IPS-NIHi7 (cell line): ENCODE measurements around the gene PDK2.
"Not testable (repeated sequence)": the region's sequence is repeated elsewhere in the genome, so short reads cannot be mapped to it uniquely, and the experiment has no call there.

Experiments used
- DNase-seq: peaks from one replicate; pipeline ENCODE4 v3.0.0; 2012; ENCODE audit warnings: mixed read lengths; ENCODE audit errors: extremely low spot score

Gene PDK2

DNA sequence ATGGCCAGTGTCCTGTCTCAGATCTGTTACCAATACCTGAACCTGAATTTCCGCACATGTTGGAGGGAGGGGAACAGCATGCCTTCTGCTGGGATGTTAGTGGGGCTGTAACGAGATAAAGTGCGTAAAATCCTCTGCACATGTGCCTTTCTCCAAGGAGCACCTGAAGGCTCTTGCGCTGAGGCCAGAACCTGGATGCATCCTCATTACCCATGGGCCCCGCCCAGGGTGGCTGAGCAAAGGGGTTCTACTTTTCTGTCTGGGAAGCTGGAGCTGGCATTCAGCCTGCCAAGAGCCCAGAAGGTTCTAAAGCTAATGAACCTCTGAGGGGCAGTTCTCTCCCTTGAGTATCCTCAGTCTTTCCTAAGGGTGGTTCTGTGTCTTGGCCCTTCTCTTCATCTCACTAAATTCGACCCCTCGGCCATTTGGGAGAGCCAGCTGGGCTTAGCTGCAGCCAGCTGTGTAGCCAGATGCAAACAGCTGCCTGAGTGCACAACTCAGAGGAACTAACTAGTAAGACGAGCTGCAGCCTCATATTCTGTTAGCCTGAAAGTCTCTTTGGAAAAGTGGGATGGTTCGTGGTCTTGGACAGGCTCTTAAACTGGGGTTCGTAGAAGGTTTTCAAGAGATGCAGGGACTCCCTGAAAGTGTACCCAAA is 36.7 kb upstream of the PDK2 start:
- no peak for DNase-seq

DNA sequence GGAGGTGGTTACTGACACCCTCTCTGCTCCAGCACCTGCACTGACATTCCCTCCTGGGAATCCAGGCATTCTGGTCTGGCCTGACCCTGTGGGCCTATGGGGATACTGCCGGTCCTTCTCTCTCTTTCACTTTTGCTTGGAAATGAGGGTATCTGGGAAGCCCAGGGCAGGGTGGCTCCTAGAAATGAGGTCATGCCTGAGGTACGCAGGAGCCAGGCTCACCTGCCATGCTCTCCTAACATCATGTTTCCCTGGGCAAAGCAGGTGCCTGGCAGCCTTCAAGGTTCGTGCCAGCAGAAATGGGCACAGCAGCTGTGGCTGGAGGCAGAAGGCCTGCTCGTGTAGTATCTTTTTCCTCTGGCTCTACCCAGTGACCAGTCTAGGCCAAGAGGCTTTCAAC is 35.9 kb upstream of the PDK2 start:
- DNase-seq, result no peak

GRCh38 chr17:50059759-50060273 is 35.3 kb upstream of the PDK2 start:
- DNase-seq, result no peak

DNA sequence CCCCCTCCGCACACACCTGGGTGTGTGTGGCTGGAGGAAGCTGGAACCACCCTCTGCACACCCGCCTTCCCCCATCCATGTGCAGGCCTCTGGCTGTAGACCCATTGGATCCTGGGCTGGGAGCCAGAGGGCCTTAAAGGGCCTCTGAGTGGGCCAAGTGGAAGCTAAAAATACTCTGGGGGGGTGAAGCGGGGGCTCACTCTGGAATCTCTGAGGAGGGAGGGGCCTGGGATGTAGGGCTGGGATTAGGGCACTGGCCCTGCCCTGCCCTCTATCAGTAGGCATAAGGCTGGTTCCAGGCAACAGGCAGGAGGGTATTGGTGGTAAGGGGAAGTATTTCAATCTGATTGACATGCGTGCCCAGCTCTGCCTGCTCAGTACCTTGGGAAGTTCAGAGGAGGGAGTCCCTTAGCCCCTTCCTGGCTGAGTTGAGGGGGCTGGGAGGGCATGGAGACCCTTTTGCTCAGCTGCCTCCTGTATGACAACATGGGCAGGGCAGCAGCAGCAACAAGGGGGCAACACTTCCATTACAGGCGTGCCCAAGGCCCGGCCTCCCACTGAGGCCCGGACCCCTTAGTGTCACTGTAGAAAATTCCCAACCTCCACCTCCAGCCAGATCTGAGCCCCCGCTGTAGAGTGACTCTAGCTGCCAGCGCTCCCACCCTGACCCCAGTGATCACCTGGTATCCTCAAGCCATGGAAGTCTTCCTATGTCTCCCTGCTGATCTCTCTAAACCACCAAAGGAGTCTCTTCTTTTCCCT is 34.0 kb upstream of the PDK2 start:
- DNase-seq, result no peak

GRCh38 chr17:50061713-50062045 is 33.5 kb upstream of the PDK2 start:
- DNase-seq, result not testable (repeated sequence)

- DNase-seq, result no peak
Measured at GRCh38 chr17:50062293-50063243, 32.6 kb upstream of the PDK2 start.

DNA sequence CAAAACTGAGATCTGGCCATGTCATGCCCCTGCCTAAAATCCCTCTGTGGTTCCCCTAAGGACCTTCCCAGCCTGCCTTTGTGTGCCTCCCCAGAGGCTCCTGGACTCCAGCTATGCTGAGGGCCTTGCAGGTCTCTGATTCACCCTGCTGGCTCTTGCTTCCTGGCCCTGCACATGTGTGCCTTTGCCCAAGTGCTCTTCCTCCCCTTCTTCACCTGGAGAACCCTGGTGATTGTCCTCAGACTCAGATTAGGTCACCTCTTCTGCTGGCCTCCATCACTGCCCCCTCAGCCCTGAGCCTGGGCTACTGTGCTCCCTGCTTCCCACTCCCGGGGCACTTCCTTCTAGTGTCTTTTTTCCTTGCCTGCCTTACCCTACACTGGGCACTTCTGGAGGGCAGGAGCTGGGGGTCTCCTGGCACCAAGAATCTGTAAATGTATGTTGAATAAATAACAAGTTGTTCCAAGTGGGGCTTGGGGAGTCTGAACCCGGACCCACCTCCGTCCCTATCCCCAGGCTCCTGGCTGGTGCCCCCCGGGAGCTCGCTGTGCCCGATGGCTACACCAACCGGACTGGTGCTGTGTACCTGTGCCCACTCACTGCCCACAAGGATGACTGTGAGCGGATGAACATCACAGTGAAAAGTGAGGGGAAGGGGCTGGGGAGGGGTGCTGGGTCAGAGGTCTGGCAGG is 31.4 kb upstream of the PDK2 start:
- DNase-seq, result no peak

GRCh38 chr17:50064253-50065001 is 30.7 kb upstream of the PDK2 start:
- peak; percentile 51 for DNase-seq

DNA sequence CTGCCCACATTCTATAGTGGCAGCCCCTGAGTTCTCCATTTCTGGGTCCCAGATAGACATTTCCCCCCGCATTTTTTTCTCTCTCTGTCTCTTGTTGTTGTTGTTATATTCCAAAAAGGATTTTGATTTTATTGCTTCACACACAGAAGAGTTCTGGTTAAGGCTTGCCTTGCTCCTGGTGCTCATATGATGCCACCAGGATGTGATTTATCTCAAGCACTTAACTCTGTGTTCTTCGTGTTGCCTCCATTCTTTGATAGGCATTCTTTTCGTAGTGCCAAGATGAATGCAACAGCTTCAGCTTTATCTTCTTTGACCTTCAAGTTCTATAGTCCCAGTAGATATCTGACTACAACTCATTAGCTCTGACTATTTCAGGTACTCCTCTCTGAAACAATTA is 30.1 kb upstream of the PDK2 start:
- no peak for DNase-seq

GRCh38 chr17:50066995-50067394 is 28.2 kb upstream of the PDK2 start:
- no peak for DNase-seq

DNA sequence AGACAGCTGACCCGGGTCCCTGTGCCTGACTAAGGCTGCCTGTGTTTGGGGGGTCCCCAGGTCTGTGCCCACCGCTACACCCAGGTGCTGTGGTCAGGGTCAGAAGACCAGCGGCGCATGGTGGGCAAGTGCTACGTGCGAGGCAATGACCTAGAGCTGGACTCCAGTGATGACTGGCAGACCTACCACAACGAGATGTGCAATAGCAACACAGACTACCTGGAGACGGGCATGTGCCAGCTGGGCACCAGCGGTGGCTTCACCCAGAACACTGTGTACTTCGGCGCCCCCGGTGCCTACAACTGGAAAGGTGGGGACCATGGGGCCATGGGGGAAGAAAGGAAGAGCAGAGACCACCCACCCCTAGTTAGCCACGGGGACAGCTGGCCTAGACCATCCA is 27.2 kb upstream of the PDK2 start:
- no peak for DNase-seq

DNA sequence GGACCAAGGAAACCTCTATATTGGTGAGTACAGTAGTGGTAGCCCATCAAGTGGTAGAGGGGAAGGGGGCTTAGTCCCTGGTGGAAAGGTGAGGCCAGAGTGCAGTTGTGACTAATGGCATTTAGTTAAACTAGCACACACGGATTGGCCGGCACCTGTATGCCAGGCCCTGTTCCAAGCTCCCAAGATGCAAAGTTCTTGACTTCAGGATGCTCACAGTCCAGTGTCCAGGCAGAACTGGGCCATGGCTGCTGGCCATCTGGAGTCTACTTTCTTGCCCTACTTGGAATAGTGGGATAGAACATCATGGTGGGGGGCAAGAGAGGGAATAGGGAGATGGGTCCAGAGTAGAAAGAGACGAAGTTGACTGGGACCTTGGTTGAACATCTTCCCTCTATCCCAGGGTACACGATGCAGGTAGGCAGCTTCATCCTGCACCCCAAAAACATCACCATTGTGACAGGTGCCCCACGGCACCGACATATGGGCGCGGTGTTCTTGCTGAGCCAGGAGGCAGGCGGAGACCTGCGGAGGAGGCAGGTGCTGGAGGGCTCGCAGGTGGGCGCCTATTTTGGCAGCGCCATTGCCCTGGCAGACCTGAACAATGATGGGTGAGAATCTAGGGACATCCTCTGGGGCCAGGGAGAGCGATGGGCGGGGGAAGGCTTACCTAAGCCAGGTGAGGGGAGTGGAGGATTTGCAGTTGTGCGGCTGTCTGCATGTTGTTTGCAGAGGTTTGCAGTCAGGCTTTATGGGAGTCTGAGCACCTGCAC is 24.1 kb upstream of the PDK2 start:
- no peak for DNase-seq

DNA sequence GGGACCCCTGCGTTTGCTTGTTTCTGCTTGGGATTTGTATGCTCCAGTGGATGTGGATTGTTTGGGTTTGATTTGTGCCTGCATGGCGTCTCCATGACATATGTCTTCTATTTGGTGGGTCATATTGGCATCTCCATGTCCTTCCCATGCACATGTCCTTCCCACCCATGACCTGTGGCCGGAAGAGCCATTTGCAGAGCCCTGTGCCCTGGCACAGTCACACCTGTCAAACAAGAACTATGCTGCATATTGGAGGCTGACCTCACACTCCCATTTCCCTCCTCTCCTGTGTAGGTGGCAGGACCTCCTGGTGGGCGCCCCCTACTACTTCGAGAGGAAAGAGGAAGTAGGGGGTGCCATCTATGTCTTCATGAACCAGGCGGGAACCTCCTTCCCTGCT is 23.5 kb upstream of the PDK2 start:
- DNase-seq, result no peak

DNA sequence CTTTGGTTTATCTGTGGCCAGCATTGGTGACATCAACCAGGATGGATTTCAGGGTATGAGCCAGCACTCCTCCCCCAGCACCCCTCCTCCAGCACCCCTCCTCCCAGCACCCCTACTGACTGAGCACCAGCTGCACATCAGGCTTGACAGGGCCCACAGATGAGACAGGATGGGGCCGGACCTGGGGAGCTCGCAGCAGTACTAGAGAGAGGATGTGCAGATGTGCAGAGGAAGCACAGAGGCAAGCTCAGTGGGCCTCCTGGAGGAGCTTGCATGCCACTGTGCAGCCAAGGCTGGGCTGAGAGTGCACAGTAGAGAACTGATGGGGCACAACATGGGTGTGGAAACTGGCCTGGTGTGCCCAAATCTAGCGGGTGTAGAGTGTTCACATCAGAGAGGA is 23.0 kb upstream of the PDK2 start:
- no peak for DNase-seq

GRCh38 chr17:50072925-50073324 is 22.2 kb upstream of the PDK2 start:
- DNase-seq, result no peak

GRCh38 chr17:50074227-50074626 is 20.9 kb upstream of the PDK2 start:
- no peak for DNase-seq

GRCh38 chr17:50075446-50076032 is 19.6 kb upstream of the PDK2 start:
- no peak for DNase-seq

- DNase-seq, result no peak
Measured at GRCh38 chr17:50076221-50076590, 18.9 kb upstream of the PDK2 start.

GRCh38 chr17:50076591-50077235 is 18.4 kb upstream of the PDK2 start:
- peak; percentile 73 for DNase-seq
